HEK293T (cell line): ENCODE results near the gene SH3D19.

Experiments
- CTCF ChIA-PET: fragments of 350-600 bp; formaldehyde crosslinking; extraction: SDS; loops from one replicate; lab custom pipeline; 2021; ENCODE audit warnings: antibody characterized with exemption, inconsistent platforms; lab: Yijun Ruan, JAX
- POLR2A ChIA-PET: fragments of 350-600 bp; formaldehyde crosslinking; extraction: SDS; loops from one replicate; lab custom pipeline; 2020; ENCODE audit warnings: antibody characterized with exemption, inconsistent platforms; lab: Yijun Ruan, JAX
- DNase-seq: peaks from one replicate; pipeline ENCODE4 v3.0.0; 2012; ENCODE audit warnings: mixed read lengths; ENCODE audit errors: extremely low spot score
- ARNT ChIP-seq: fragments of 450-650 bp; IDR thresholded peaks from 2 replicates; pipeline ENCODE4 v1.6.1; 2017; ENCODE audit warnings: mild to moderate bottlenecking
- BHLHE40 ChIP-seq: fragments of 450-650 bp; IDR thresholded peaks from 2 replicates; pipeline ENCODE4 v1.6.1; 2016; ENCODE audit warnings: mild to moderate bottlenecking, moderate library complexity, borderline replicate concordance
- CTBP1 ChIP-seq: fragments of 450-650 bp; IDR thresholded peaks from 2 replicates; pipeline ENCODE4 v1.6.1; 2016; ENCODE audit warnings: borderline replicate concordance
- ELF4 ChIP-seq: fragments of 450-650 bp; IDR thresholded peaks from 2 replicates; pipeline ENCODE4 v1.6.1; 2017; ENCODE audit warnings: antibody characterized with exemption
- FOXA1 ChIP-seq: fragments of 450-650 bp; IDR thresholded peaks from 2 replicates; pipeline ENCODE4 v1.6.1; 2016; ENCODE audit warnings: mild to moderate bottlenecking
- FOXK2 ChIP-seq: fragments of 450-650 bp; IDR thresholded peaks from 2 replicates; pipeline ENCODE4 v1.6.1; 2016; ENCODE audit warnings: mild to moderate bottlenecking
- FOXM1 ChIP-seq: fragments of 450-650 bp; IDR thresholded peaks from 2 replicates; pipeline ENCODE4 v1.6.1; 2017; ENCODE audit warnings: mild to moderate bottlenecking, borderline replicate concordance
- HDGF ChIP-seq: fragments of 450-650 bp; IDR thresholded peaks from 2 replicates; pipeline ENCODE4 v1.6.1; 2017; ENCODE audit warnings: antibody characterized with exemption, borderline replicate concordance
- L3MBTL2 ChIP-seq: fragments of 450-650 bp; conservative IDR thresholded peaks from 2 replicates; pipeline ENCODE4 v1.6.1; 2016; ENCODE audit warnings: mild to moderate bottlenecking
- LEF1 ChIP-seq: fragments of 450-650 bp; IDR thresholded peaks from 2 replicates; pipeline ENCODE4 v1.6.1; 2017; ENCODE audit warnings: mild to moderate bottlenecking, borderline replicate concordance
- NFRKB ChIP-seq: fragments of 450-650 bp; IDR thresholded peaks from 2 replicates; pipeline ENCODE4 v1.6.1; 2016; ENCODE audit warnings: mild to moderate bottlenecking, moderate library complexity
- SP1 ChIP-seq: fragments of 450-650 bp; IDR thresholded peaks from 2 replicates; pipeline ENCODE4 v1.6.1; 2017
- SUZ12 ChIP-seq: fragments of 450-650 bp; IDR thresholded peaks from 2 replicates; pipeline ENCODE4 v1.6.1; 2016; ENCODE audit warnings: mild to moderate bottlenecking
- TARDBP ChIP-seq: fragments of 450-650 bp; IDR thresholded peaks from 2 replicates; pipeline ENCODE4 v1.6.1; 2016
- ZNF384 ChIP-seq: fragments of 450-650 bp; IDR thresholded peaks from 2 replicates; pipeline ENCODE4 v1.6.1; 2016
- TF ChIP-seq, protein P1 (sequence below): fragments of 450-650 bp; IDR thresholded peaks from 2 replicates; pipeline ENCODE4 v1.6.1; 2016

Gene SH3D19

DNA sequence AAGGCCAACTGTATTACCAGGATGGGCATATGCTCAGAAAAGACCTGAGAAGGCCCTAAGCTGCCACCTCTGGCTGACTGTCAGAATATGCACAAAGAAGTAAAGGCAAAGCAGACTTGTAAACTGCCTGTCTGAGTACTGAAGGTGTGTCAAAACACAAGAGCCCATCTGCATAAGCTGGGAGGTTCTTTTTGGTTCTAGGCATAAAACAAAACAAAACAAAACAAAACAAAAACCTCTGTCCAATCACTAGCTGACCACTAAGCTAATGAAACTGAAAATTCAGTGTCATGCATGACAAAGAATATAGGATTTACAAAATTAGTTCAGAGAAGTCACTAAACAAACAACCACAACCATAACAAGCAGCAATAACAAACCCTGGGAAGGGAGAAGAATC is 20.6 kb downstream of the SH3D19 start:
- no peak for DNase-seq
- ChIA-PET CTCF (interaction anchor here (0.6 to 1.9 kb wide), 9 partner anchors 10 to 741 kb away, joined by 3 to 7 read pairs (median 3); no protein-coding TSS in a partner anchor), POLR2A (interaction anchor here (1.1 to 2.7 kb wide), 4 partner anchors 9 to 104 kb away, joined by 3 to 22 read pairs (median 3); partner anchors contain the start of genes FHIP1A and SH3D19)
- no peak for TF ChIP-seq TARDBP

DNA sequence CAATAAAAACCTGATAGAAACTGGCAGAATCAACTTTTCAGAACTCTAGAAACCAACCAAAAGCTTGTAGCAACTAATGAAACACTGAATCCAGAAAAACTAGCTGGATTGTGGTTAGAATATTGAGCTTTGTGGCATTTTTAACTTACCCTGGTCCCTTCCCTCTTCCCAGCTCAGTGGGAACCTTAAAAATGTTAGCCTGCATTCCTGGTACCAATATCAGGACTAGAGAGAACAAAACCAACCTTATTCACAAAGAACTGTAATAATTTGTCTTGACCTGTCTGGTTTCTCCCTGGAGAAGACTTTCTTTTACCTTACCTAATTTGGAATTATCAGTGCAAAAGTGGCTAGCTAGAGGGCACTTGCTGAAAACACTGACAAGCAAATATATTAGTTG is 21.2 kb downstream of the SH3D19 start:
- ChIA-PET POLR2A (interaction anchor here (1.1 to 2.7 kb wide), 4 partner anchors 10 to 104 kb away, joined by 3 to 22 read pairs (median 3); partner anchors contain the start of genes FHIP1A and SH3D19), CTCF (interaction anchor here (0.7 to 1.9 kb wide), 6 partner anchors 10 to 741 kb away, joined by 3 to 7 read pairs (median 4); no protein-coding TSS in a partner anchor)
- TF ChIP-seq, protein P1, sequence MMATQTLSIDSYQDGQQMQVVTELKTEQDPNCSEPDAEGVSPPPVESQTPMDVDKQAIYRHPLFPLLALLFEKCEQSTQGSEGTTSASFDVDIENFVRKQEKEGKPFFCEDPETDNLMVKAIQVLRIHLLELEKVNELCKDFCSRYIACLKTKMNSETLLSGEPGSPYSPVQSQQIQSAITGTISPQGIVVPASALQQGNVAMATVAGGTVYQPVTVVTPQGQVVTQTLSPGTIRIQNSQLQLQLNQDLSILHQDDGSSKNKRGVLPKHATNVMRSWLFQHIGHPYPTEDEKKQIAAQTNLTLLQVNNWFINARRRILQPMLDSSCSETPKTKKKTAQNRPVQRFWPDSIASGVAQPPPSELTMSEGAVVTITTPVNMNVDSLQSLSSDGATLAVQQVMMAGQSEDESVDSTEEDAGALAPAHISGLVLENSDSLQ = no peak
- TF ChIP-seq ZNF384 (no peak), NFRKB (no peak), SP1 (no peak), LEF1 (no peak), L3MBTL2 (no peak), HDGF (no peak), FOXK2 (no peak), CTBP1 (no peak), ELF4 (no peak), BHLHE40 (no peak), ARNT (no peak)
- DNase-seq = no peak

DNA sequence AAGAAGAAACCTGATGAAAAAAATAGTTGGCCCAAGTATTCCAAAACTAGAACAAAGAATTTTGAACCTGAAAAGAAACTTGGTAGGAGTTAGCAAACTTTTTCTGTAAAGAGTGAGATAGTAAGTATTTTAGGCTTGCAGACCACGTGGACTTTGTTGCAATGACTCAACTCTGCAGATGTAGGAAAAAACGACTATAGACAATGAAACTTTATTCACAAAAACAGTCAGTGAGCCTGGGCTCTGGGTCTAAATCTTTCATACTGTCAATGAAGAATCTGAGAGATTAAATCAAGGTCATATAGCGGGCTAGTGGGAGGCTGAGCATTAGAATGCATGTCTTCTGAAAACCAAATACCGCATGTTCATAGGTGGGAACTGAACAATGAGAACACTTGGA is 23.0 kb downstream of the SH3D19 start:
- no peak for DNase-seq
- no peak for TF ChIP-seq ARNT
- no peak for TF ChIP-seq HDGF
- TF ChIP-seq FOXK2 = no peak
- no peak for TF ChIP-seq ELF4
- TF ChIP-seq SUZ12 = no peak
- TF ChIP-seq, protein P1 = no peak
- TF ChIP-seq LEF1 = no peak
- TF ChIP-seq SP1 = no peak
- TF ChIP-seq ZNF384 = no peak
- TF ChIP-seq BHLHE40 = no peak
- no peak for TF ChIP-seq L3MBTL2
- no peak for TF ChIP-seq CTBP1
- no peak for TF ChIP-seq FOXA1
- TF ChIP-seq FOXM1 = no peak
- TF ChIP-seq TARDBP = no peak
- TF ChIP-seq NFRKB = no peak
- POLR2A ChIA-PET = no interaction called here
- CTCF ChIA-PET = no interaction called here

DNA sequence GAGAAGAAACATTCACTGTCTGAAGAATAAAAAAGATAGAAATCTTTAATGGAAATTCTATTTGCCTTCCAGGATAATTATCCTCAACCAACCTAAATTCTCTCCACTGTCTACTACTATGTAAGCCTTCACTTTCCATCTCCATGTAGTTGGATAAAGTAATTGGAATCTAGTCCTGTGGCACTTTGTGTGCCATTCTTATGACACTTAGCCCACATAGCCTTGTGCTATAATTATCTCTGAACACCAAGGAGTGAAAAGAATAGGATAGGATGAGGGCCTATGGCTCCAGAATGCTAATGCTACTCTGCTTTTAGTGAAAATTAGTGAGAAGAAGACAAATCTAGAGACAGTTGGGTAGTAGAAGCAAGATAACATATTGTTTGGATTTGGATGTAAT is 28.2 kb downstream of the SH3D19 start:
- ChIA-PET CTCF (no interaction called here), POLR2A (no interaction called here)
- DNase-seq = no peak
- TF ChIP-seq LEF1 = no peak

DNA sequence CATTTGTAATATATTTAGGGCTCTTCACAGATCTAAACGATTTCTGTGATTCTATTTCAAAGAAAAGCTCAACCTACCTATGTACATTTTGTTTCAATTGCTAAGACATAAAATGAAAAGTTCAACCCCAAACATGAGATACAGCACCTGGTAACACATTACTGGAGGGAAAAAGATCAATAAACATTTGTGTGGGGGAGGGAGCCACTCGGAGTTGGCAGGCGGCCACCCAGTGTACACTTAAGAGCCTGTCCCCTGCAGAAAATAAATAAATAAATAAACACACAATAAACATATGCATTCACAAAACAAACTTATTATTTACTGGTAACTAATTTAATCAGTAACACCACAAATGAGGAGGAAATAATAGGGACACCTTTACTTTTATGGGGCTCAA is 29.2 kb downstream of the SH3D19 start:
- TF ChIP-seq ARNT = no peak
- TF ChIP-seq CTBP1 = no peak
- TF ChIP-seq FOXM1 = no peak
- no peak for TF ChIP-seq FOXA1
- TF ChIP-seq HDGF = no peak
- no peak for TF ChIP-seq ZNF384
- no peak for TF ChIP-seq SUZ12
- TF ChIP-seq, protein P1 = no peak
- no peak for TF ChIP-seq FOXK2
- TF ChIP-seq SP1 = no peak
- no peak for TF ChIP-seq LEF1
- TF ChIP-seq ELF4 = no peak
- no peak for TF ChIP-seq L3MBTL2
- TF ChIP-seq BHLHE40 = no peak
- no peak for TF ChIP-seq TARDBP
- TF ChIP-seq NFRKB = no peak
- ChIA-PET POLR2A (interaction anchor here (0.9 kb wide), 1 partner anchor 29 kb away, joined by 3 read pairs; the partner anchor contains the start of gene SH3D19), CTCF (no interaction called here)
- DNase-seq = no peak

DNA sequence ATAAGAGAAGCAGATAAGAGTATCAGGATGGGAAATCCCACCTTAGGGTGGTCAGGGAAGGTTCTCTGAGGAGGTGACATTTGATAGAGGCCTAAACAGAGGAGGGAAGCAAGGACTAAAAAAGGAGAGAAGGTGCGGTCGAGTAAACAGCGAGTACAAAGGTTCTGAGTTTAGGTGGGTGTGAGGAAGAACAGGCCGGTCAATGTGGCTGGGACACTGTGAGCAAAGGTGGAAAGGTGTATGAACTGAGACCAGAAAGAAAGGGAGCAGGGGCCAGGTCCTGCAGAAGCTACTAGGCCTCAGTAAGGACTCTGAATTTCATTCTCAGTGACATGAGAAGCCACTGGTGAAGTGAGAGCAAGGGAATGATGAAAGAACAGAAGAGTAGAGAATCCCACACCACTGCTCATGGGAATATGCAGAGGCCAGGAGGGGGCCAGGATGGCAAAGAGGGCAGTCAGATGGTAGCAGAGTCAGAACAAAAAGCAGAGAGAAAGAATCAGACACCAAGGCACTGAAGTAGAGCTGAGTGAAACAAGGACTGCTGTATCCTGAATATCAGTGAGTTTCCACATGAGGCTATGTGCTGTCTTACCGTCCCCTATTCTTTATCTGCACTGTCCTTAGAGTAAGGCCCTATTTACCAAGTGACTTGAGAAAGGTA is 30.4 kb downstream of the SH3D19 start:
- no peak for DNase-seq
- ChIA-PET POLR2A (no interaction called here), CTCF (interaction anchor here (0.6 kb wide), 1 partner anchor 10 kb away, joined by 3 read pairs; no protein-coding TSS in a partner anchor)
- TF ChIP-seq BHLHE40 = no peak
- no peak for TF ChIP-seq TARDBP
- no peak for TF ChIP-seq SUZ12
- TF ChIP-seq L3MBTL2 = no peak
- TF ChIP-seq ELF4 = no peak
- TF ChIP-seq ARNT = no peak
- no peak for TF ChIP-seq FOXA1
- no peak for TF ChIP-seq NFRKB
- TF ChIP-seq ZNF384 = no peak
- TF ChIP-seq, protein P1 = no peak
- TF ChIP-seq LEF1 = no peak
- no peak for TF ChIP-seq SP1
- TF ChIP-seq FOXM1 = no peak
- TF ChIP-seq FOXK2 = no peak
- TF ChIP-seq CTBP1 = no peak
- TF ChIP-seq HDGF = no peak
